Lower leg skin (tissue), 3 donors: ENCODE results near the gene CFAP74.

Experiments
- CTCF ChIP-seq, 3 donors: fragments of 450-650 bp; IDR thresholded peaks; one replicate each; pipeline ENCODE4 v1.5.1; 2016; ENCODE audit warnings: antibody characterized with exemption in 3 of 3, mild to moderate bottlenecking in 3 of 3, moderate library complexity in 2 of 3
- POLR2A ChIP-seq, 2 donors: fragments of 450-650 bp; IDR thresholded peaks; one replicate each; pipeline ENCODE4 v1.6.1; 2016 to 2017; ENCODE audit warnings: antibody characterized with exemption in 2 of 2, mild to moderate bottlenecking in 1 of 2, moderate library complexity in 1 of 2

- no peak for TF ChIP-seq CTCF (IDR thresholded peaks at IDR 0.05)
- TF ChIP-seq POLR2A (IDR thresholded peaks at IDR 0.05), result no peak
These were observed 7.4 kb downstream of the CFAP74 start for GRCh38 chr1:1996207-1996651.
